Calu3 (cell line): Measurements from ENCODE around the gene LIN28B. TPM values are rescaled to one million over a fixed set of nuclear protein-coding genes. Genes with fewer than 3 reads are reported as not detected.
A peak's percentile ranks its signal among the peaks of the same experiment; 100 is the strongest.

Experiments
- BruUV-seq: library from RNA; stranded (reverse); fragments of 400-500 nt; replicated peaks from 2 replicates; lab custom pipeline; 2021; lab: Mats Ljungman, UMichigan
- CTCF ChIA-PET: fragments of 300-600 bp; sonication (Branson Sonifier 250); formaldehyde crosslinking; loops from one replicate; lab custom pipeline; 2022; ENCODE audit warnings: antibody characterized with exemption; lab: Charles Lee
- DNase-seq: peaks from one replicate; pipeline ENCODE4 v3.0.0; 2022
- H3K27ac Mint-ChIP-seq: one replicate; pipeline ENCODE4 v1.8.0; 2022; ENCODE audit warnings: mixed read lengths; ENCODE audit not compliant: unreplicated experiment
- H3K27me3 Mint-ChIP-seq: one replicate; pipeline ENCODE4 v1.8.0; 2022; ENCODE audit warnings: mixed read lengths; ENCODE audit not compliant: unreplicated experiment
- H3K36me3 Mint-ChIP-seq: one replicate; pipeline ENCODE4 v1.8.0; 2022; ENCODE audit warnings: mild to moderate bottlenecking, moderate library complexity, mixed read lengths; ENCODE audit not compliant: insufficient read depth, unreplicated experiment
- H3K4me1 Mint-ChIP-seq: one replicate; pipeline ENCODE4 v1.8.0; 2022; ENCODE audit warnings: mild to moderate bottlenecking, low read depth, mixed read lengths; ENCODE audit not compliant: unreplicated experiment
- H3K4me3 Mint-ChIP-seq: one replicate; pipeline ENCODE4 v1.8.0; 2022; ENCODE audit warnings: mild to moderate bottlenecking, low read depth, moderate library complexity, mixed read lengths; ENCODE audit not compliant: unreplicated experiment
- H3K9me3 Mint-ChIP-seq: one replicate; pipeline ENCODE4 v1.8.0; 2022; ENCODE audit warnings: low read depth, mixed read lengths; ENCODE audit not compliant: unreplicated experiment
- intact Hi-C: fragments of 100-400 bp; cut with micrococcal nuclease; formaldehyde crosslinking; loops from one replicate; pipeline ENCODE4 v1.10.0; 2022; ENCODE audit not compliant: unreplicated experiment
- total RNA-seq: library from RNA; stranded (reverse); gene quantifications from 2 replicates; pipeline ENCODE4 v1.2.3, GENCODE V29; 2022
- TF ChIP-seq, protein P1 (sequence below): fragments of 200-600 bp; IDR thresholded peaks from one replicate; pipeline ENCODE4 v1.8.0; 2022; ENCODE audit warnings: antibody characterized with exemption; ENCODE audit not compliant: unreplicated experiment

The LIN28B gene
- total RNA-seq, 1 experiment from 2014 or later, result not detected

DNA sequence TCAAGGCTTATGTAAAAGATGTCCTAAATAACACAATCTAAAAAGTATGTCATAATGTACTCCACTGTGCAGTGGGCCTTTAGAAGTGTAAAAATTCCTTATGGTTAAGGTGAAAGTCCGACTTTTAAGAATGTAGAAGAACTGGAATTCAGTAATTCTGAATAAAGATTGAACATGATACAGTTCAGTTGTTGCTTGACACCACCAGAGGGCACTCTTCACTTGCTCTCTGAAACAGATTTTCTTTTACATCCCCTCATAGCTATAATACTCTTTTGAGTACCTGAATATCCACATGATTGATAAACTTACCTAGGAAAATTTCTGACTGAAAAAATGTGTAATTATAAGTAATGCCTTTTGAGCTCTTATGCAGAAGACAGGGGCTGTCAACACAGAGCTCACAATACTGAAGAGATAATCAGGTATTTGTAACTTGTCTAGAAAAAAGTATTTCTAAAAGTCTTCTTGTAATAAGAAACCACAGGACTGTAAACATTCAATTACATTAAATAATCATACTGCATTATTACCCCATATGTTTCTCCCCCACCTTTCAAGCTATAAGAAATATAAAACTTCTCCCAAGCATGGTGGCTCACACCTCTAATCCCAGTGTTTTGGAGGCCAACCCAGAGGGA is 130.8 kb downstream of the LIN28B start:
- Mint-ChIP-seq H3K4me3 (no peak overlapping the region), H3K4me1 (no peaks in the 10 kb centered on the region), H3K36me3 (no peaks in the 10 kb centered on the region), H3K9me3 (no peaks in the 10 kb centered on the region), H3K27me3 (no peaks in the 10 kb centered on the region), H3K27ac (no peak overlapping the region)
- TF ChIP-seq, protein P1, sequence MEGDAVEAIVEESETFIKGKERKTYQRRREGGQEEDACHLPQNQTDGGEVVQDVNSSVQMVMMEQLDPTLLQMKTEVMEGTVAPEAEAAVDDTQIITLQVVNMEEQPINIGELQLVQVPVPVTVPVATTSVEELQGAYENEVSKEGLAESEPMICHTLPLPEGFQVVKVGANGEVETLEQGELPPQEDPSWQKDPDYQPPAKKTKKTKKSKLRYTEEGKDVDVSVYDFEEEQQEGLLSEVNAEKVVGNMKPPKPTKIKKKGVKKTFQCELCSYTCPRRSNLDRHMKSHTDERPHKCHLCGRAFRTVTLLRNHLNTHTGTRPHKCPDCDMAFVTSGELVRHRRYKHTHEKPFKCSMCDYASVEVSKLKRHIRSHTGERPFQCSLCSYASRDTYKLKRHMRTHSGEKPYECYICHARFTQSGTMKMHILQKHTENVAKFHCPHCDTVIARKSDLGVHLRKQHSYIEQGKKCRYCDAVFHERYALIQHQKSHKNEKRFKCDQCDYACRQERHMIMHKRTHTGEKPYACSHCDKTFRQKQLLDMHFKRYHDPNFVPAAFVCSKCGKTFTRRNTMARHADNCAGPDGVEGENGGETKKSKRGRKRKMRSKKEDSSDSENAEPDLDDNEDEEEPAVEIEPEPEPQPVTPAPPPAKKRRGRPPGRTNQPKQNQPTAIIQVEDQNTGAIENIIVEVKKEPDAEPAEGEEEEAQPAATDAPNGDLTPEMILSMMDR, result peak; percentile 65
- CTCF ChIA-PET, result interaction anchor here (0.5 to 1.1 kb wide), 10 partner anchors 18 to 336 kb away, joined by 3 to 6 read pairs (median 3); partner anchors contain the start of gene PREP
- no TSS peak for BruUV-seq
- intact Hi-C loops, result loop anchor here (1.0 to 5.0 kb wide), 6 partner anchors 185 to 505 kb away; partner anchors contain the start of gene PREP
- peak; percentile 42 for DNase-seq

- TF ChIP-seq, protein P1, result no peak
- CTCF ChIA-PET, result interaction anchor here (0.5 to 1.3 kb wide), 3 partner anchors 12 to 809 kb away, joined by 3 to 5 read pairs (median 3); partner anchors contain the start of gene PREP
- no peaks in the 10 kb centered on the region for H3K9me3 Mint-ChIP-seq
- H3K4me1 Mint-ChIP-seq, result no peaks in the 10 kb centered on the region
- H3K36me3 Mint-ChIP-seq, result no peaks in the 10 kb centered on the region
- no peak overlapping the region for H3K27ac Mint-ChIP-seq
- no peaks in the 10 kb centered on the region for H3K27me3 Mint-ChIP-seq
- intact Hi-C loops, result no loop called here
- no TSS peak for BruUV-seq
- H3K4me3 Mint-ChIP-seq, result no peak overlapping the region
- DNase-seq, result no peak
Measured at GRCh38 chr6:105091140-105091829, 134.4 kb downstream of the LIN28B start.

- intact Hi-C loops, result no loop called here
- Mint-ChIP-seq H3K27ac (no peak overlapping the region), H3K4me3 (no peak overlapping the region), H3K4me1 (peaks cover 11% of the 10 kb centered on the region), H3K9me3 (no peaks in the 10 kb centered on the region), H3K36me3 (no peaks in the 10 kb centered on the region), H3K27me3 (no peaks in the 10 kb centered on the region)
- CTCF ChIA-PET, result interaction anchor here (0.7 kb wide), 1 partner anchor 1934 kb away, joined by 4 read pairs; the partner anchor contains the start of gene MTRES1
- no peak for DNase-seq
- TF ChIP-seq, protein P1, result no peak
- BruUV-seq, result no TSS peak
Measured at GRCh38 chr6:105094133-105094640, 137.3 kb downstream of the LIN28B start.

DNA sequence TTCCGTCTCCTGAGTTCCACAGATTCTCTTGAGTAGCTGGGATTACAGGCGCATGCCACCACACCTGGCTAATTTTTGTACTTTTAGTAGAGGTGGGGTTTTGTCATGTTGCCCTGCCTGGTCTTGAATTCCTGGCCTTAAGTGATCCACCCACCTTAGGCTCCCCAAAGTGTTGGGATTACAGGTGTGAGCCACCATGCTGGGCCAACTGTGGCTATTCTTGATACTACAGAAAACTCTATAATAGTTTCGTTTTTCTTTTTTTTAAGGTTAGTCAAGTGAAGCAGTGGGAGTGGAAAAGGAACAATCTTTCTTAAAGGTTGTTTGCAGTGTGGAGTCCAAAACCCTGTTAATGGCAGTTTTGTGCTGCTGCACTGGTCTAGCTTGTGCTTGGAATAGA is 138.2 kb downstream of the LIN28B start:
- CTCF ChIA-PET, result no interaction called here
- Mint-ChIP-seq H3K27me3 (no peaks in the 10 kb centered on the region), H3K4me1 (peaks cover 11% of the 10 kb centered on the region), H3K4me3 (no peak overlapping the region), H3K27ac (no peak overlapping the region), H3K36me3 (no peaks in the 10 kb centered on the region), H3K9me3 (no peaks in the 10 kb centered on the region)
- no TSS peak for BruUV-seq
- no peak for DNase-seq
- TF ChIP-seq, protein P1, result no peak
- intact Hi-C loops, result no loop called here
